HG02759 (cell line): ENCODE results near the gene PKN2.
A peak's percentile ranks its signal among the peaks of the same experiment; 100 is the strongest.

Source experiments
- ATAC-seq: cut with Tn5 transposase; IDR thresholded peaks from one replicate; pipeline ENCODE4 v1.9.1; 2021; ENCODE audit warnings: mild to moderate bottlenecking, moderate library complexity; ENCODE audit not compliant: unreplicated experiment

PKN2 gene

DNA sequence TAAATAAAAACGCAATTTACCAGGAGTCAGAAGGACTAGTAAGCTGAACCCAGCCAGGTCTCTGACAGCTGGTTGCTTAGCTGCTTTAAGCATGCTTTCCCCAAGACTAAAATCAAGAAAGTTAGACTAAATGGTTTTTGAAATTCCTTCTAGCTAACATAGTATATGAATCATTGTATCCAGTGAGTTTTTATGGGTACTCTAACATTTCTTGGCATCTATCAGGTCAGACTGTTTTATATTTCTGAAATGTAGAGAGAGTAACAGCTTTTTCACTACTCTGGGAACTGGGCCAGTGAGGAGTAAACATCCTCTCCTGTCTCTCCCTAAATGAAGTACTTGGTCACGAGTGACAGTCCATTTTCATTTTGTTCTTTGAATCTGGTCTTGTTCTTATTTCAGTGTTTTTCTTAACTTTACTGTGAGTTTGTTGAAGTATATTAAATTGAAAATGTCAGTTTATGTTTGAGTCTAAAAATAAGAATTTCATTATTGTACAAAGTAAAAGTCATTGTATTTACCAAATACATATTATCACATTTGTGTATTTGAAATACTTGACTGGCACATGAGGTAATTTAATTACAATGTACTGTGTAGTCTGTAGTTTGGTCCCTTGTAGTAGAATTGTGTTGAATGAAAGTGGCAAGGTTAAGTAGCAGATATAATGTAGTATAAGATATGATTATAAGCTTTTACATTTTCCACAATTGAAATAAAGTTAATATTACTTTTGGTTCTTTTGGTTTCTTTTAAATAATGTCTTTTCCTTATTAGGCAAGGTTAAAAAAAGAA, 47.6 kb downstream of the PKN2 start:
- ATAC-seq: no peak

DNA sequence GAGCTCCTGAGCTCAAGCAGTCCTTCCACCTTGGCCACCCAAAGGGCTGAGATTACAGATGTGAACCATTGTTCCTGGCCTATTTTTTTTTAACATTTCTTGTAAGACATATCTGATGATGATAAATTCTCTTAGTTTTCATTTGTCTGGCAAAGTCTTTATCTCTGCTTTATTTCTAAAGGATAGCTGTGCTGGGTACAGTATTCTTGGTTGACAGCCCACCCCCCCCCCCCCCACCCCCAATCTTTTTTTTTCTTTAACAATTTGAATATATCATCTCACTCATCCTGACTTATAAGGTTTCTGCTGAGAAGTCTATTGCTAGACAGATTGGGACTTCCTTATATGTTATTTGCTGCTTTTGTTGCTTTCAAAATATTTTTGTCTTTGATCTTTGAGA, 51.3 kb downstream of the PKN2 start:
- no peak for ATAC-seq

GRCh38 chr1:88735909-88736308, 51.8 kb downstream of the PKN2 start:
- ATAC-seq: no peak

- ATAC-seq: no peak
Measured at GRCh38 chr1:88736633-88737248, 52.7 kb downstream of the PKN2 start.

- ATAC-seq: no peak
Measured at GRCh38 chr1:88737338-88737927, 53.4 kb downstream of the PKN2 start.

DNA sequence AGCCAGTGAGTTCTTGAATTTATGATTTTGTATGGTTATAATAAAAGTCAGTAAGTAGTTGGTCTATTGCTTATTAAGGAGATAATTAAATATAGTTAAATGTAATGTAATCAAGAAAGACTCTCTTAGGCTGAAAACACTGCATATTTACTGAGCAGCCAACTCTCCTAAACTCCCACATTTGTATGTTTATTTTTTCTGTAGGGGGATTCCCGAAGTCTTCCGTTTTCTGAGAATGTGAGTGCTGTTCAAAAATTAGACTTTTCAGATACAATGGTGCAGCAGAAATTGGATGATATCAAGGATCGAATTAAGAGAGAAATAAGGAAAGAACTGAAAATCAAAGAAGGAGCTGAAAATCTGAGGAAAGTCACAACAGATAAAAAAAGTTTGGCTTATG, 56.7 kb downstream of the PKN2 start:
- ATAC-seq: no peak

DNA sequence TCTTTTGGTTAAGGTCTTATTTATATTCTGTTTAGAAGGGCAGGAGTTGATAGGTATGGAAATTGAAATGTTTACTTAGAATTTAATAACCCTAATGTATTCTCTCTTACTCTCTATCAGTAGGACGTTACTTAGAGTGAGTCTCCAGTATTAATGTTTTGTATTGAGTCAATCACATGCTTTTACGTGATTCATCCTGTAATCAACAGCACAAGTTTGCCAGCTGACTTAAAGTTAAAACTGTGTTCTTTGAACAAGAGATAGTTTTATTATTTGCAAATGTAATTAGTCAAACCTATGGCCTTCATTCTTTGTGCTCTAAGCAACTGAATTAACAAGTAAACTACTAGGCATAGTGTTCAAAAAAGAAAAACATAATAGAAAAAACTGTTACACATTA, 57.3 kb downstream of the PKN2 start:
- ATAC-seq: no peak

DNA sequence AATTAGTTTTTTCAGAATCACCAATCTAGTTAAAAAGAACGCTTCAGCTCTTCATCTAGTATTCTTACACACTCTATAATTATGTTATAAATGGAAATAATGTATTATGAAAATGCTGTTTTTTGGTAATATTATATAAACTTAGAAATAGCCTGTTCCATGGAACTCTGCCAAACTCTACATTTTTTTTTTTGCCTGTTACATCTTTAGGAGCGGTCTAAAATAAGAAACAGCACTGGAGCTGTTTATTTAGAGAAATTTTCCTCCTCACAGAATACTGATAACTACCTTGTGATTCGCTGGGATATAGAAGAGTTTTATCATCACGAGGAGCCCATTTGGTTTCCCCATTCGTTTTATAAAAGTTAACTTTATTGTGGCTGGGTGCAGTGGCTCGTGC, 58.5 kb downstream of the PKN2 start:
- no peak for ATAC-seq

DNA sequence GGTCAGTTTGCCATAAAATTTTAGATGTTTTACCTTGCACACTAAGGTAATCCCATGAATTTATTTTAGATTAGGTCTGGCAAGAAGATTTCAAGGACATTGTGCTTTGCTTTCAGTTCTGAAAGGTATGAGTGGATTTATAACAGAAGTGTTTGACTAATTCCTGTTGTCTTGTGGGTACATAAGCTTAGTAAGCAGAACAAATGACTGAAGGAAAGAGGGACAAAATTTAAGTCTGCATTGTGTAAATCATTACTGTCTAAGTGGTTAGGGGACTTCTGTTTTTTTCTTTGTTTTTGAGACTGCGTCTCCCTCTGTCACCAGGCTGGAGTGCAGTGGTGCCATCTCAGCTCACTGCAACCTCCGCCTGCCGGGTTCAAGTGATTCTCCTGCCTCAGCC, 60.1 kb downstream of the PKN2 start:
- ATAC-seq: peak; percentile 48

- no peak for ATAC-seq
Measured at GRCh38 chr1:88746916-88747315, 62.8 kb downstream of the PKN2 start.

GRCh38 chr1:88751714-88752113, 67.6 kb downstream of the PKN2 start:
- ATAC-seq: no peak

- ATAC-seq: no peak
Measured at GRCh38 chr1:88753506-88753905, 69.4 kb downstream of the PKN2 start.

DNA sequence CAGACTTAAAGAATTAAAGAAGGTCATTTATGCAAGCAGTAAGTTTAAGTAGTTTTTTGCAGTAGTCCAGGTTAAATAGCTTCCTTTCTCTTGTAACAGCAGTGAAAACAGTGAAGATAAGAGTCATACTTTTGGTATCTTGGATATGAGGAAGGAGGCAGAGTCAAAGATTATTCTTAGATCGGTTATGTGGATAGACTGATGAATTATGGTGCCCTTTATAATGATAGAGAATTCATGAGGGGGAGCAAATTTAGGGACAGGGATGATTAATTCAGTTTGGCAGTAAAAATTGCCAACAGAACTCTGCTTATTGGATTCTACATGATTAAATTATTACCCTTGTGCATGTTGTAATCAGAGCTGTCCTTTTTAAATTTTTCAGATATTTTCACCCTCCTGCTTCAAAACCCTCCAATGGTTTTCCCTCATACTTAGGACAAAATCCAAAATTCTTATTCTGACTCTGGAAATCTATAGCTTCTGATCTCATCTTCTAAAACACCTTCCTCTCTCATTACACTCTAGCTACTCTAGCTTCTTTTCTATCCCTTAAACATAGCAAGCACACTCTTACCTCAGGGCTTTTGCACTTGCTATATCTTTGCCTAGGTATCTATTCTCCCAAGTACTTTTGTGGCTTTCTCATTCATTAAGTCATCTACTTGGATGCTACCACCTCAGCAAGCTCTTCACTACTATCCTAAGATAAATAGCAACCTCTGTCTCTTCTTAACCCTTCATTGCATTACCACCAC, 79.8 kb downstream of the PKN2 start:
- no peak for ATAC-seq

DNA sequence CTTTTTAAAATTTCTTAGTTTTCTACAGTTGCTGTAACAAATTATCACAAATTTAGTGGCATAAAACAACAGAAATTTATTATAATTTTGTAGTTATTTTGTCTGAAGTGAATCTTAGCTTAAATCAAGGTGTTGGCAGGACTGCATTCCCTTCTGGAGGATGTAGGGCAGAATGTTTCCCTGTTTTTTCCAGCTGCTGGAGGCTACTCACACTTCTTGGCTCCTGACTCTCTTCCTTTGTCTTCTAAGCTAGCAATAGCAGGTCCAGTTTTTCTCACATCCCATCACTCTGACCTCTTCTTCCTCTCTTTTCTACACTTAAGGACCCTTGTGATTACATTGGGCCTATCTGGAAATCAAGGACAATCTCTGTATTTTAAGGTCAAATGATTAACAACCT, 84.1 kb downstream of the PKN2 start:
- ATAC-seq: no peak

DNA sequence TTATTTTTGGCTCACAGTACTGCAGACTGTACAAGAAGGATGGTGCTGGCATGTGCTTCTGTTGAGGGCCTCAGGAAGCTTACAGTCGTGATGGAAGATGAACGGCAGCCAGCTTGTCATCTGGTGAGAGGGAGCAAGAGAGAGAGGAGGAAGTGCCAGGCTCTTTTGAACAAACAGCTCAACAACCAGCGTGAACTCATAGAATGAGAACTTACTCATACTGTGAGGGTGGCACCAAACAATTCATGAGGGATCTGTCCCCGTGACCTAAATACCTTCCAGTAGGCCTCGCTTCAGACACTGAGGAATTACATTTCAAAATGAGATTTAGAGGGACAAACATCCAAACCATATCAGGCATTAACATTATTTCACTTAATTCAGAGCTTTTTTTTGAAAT, 84.7 kb downstream of the PKN2 start:
- ATAC-seq: no peak

DNA sequence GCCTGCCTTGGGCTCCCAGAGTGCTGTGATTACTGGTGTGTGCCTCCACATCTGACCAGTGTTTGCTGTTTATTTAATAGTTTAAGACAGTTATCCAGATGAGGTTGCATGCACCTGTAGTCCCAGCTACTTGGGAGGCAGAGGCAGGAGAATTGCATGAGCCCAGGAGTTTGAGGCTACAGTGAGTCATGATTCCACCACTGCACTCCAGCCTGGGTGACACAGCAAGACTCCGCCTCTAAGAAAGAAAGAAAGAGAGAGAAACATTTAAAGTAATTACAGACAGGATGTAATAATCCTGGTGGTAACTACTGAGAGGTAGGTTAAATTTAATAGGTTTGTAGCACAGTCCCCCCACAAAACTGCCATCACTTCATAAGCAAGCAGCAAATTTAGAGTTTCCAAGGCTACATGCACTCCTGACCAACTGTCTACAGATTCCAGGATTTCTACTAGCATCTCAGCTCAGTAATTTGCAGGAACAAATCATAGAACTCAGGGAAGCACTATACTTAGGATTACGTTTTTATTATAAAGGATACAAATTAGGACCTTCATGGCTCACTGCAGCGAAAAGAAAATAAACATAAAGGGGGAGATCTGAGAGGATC, 89.6 kb downstream of the PKN2 start:
- no peak for ATAC-seq

DNA sequence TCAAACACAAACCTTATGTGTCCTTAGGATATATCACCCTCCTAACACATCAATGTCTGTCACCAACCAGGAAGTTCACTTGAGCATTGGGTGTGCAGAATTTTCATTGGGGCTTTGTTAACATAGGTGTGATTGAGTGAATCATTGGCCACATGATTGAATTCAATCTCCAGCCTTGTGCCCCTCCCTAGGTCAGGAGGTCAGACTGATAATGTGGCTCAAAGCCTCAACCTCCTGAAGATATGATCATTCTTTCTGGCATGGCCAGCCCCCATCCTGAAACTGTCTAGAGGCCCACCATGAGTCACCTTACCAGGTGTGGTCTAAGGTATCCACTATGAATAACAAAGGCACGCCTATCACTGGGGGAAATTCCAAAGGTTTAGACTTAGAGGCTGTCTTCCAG, 90.1 kb downstream of the PKN2 start:
- ATAC-seq: no peak

GRCh38 chr1:88777604-88778149, 93.6 kb downstream of the PKN2 start:
- ATAC-seq: no peak

DNA sequence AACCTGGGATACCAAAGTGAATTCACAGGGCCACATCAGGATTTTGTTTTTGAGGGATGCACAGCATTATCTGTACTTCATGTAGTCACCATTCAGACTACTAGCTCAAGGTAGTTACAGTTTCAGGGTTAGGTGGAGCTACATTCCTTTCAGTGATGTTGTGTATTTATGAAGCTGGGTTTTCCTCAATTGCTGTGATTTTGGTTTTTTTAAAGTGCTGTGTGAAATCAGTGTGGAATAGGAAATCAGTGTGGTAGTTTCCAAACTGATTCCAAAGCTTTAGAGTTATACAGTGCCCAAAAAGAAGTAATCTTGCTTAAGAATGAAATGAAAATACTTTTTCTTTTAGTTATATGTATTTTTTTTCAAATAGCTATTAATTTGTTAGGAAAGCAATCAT, 95.8 kb downstream of the PKN2 start:
- no peak for ATAC-seq

GRCh38 chr1:88780485-88780884, 96.4 kb downstream of the PKN2 start:
- ATAC-seq: no peak

- no peak for ATAC-seq
Measured at GRCh38 chr1:88783145-88783544, 99.1 kb downstream of the PKN2 start.
